Muscle layer of duodenum (tissue), 2 donors: ENCODE results near the gene PRDM16.

Experiments
- H3K27ac ChIP-seq: one replicate; pipeline ENCODE4 v1.7.0; 2013; ENCODE audit warnings: mild to moderate bottlenecking, low read length
- H3K27me3 ChIP-seq: one replicate; pipeline ENCODE4 v1.7.0; 2013; ENCODE audit warnings: low read depth, mild to moderate bottlenecking, control low read depth, low read length
- H3K36me3 ChIP-seq, 2 donors: one replicate each; pipeline ENCODE4 v1.7.0; 2013; ENCODE audit warnings: low read length in 2 of 2, control low read depth in 1 of 2, mild to moderate bottlenecking in 1 of 2; ENCODE audit not compliant: insufficient read depth in 2 of 2, control insufficient read depth in 1 of 2
- H3K4me1 ChIP-seq, 2 donors: one replicate each; pipeline ENCODE4 v1.7.0; 2013; ENCODE audit warnings: low read length in 2 of 2, mild to moderate bottlenecking in 2 of 2, control low read depth in 1 of 2, moderate library complexity in 1 of 2; ENCODE audit not compliant: insufficient read depth in 2 of 2, control insufficient read depth in 1 of 2
- H3K4me3 ChIP-seq, 2 donors: one replicate each; pipeline ENCODE4 v1.7.0; 2013; ENCODE audit warnings: low read length in 2 of 2, low read depth in 1 of 2, mild to moderate bottlenecking in 1 of 2
- H3K9me3 ChIP-seq, 2 donors: one replicate each; pipeline ENCODE4 v1.7.0; 2013; ENCODE audit warnings: low read length in 2 of 2, control low read depth in 1 of 2, mild to moderate bottlenecking in 1 of 2; ENCODE audit not compliant: control insufficient read depth in 1 of 2
- donor health status: healthy.

The PRDM16 gene

DNA sequence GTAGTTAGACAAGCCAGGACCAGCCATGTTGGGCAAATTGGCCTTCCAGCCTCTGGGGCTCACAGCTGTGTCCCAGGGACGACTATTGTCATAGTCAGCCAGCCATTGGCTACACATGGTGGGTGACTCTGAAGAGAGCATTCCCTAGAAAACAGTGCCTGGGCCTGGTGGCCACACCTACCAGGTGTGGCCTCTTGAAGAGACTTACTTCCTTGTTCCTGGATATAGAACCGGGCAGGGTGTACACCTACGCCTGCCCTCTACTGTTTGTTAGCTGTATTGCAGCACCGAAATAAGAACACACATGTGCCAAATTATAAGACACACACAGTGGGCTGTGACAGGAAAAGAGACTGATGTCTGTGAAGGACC, 250.9 kb downstream of the PRDM16 start:
- H3K27me3 ChIP-seq = no peaks in the 10 kb centered on the region
- peak overlapping the region; percentile 56 for H3K27ac ChIP-seq
- H3K36me3 ChIP-seq = no peaks in the 10 kb centered on the region
- H3K9me3 ChIP-seq = no peaks in the 10 kb centered on the region
- H3K4me1 ChIP-seq = peaks cover 4 to 13% of the 10 kb centered on the region in 2 donors
- no peak overlapping the region for H3K4me3 ChIP-seq

DNA sequence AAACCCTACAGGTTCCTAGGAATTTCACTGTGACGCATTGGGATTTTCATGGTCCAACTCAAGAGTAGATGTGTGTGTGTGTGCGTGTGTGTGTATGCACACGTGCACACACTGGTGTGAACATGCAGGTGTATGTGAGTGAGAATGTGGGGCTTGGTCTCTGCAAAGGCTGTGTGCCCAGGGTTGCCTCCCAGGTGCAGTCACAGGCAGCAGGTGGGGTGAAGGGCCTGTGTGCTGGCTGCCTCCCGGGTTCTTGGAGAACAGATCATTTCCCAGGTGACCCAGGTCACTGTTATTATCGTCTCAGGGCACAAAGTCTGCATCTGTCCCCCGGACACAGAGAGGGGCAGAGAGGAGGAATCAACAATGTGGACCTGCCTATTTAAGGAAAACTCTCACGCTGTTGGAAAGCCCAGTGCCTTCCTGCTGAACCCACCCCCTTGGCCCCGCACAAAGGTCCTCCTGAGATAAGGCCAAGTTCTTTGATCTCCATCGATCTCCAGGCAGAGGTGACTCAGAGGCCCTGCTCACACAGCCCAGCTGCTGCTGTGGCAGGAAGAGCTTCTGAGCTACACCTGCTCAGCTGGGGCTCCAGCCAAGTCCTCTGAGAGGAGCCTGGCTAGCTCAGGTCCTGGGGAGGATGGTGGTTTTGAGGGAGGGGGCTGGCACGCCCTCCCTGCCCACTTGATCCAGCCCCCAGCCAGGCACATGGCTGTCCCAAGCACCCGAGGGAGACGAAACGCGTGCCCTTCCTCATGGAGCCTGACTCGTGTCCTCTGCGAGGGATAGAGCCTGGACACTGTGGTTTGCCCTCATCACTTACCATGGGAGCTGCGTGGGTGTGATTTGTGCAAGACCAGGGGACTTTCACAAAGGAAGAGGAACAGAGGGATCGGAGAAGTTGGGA, 251.5 kb downstream of the PRDM16 start:
- Histone ChIP-seq H3K4me3 (peak overlapping the region in 1 of 2 donors; percentile 13), H3K27me3 (no peaks in the 10 kb centered on the region), H3K9me3 (no peaks in the 10 kb centered on the region), H3K4me1 (peaks cover 0 to 8% of the 10 kb centered on the region in 2 donors), H3K27ac (peak overlapping the region; percentile 56), H3K36me3 (no peaks in the 10 kb centered on the region)

DNA sequence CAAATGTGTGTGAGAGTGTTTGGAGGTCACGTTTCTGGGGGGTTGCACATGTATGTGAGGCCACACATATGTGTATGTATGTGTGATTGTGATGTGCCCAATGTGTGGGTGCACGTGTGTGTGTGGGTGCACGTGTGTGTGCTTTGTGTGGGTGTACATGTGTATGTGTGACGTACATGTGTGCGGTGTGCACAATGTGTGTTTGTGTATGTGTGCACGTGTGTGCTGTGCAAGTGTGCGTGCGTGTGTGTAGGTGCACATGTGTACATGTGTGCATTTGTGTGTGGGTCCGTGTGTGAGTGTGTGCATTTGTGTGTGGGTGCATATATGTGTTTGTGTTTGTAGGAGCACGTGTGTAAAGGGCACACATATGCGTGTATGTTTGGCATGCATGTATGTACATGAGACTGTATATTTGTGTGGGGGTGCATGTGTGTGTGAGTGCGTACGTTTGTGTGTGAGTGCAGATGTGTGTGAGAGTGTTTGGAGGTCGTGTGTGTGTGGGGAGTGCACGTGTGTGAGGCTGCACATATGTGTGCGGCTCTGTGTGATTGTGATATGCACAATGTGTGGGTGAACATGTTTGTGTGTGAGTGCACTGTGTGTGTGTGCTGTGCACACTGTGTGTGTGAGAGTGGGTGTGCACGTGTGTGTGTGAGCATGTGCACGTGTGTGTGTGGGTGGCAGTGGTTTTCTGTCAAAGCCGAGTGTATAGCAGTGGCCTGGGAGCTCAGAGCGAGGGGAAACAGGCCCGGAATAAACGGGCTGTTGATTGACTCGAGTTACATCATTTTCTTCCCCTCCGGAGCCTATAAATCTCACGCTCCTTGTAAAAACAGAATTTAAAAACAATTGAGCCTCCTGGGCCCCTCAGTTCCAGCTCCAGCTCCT, 252.8 kb downstream of the PRDM16 start:
- Histone ChIP-seq H3K27me3 (no peaks in the 10 kb centered on the region), H3K4me1 (peaks cover 0 to 4% of the 10 kb centered on the region in 2 donors), H3K4me3 (no peak overlapping the region), H3K9me3 (no peaks in the 10 kb centered on the region), H3K36me3 (no peaks in the 10 kb centered on the region), H3K27ac (no peak overlapping the region)

DNA sequence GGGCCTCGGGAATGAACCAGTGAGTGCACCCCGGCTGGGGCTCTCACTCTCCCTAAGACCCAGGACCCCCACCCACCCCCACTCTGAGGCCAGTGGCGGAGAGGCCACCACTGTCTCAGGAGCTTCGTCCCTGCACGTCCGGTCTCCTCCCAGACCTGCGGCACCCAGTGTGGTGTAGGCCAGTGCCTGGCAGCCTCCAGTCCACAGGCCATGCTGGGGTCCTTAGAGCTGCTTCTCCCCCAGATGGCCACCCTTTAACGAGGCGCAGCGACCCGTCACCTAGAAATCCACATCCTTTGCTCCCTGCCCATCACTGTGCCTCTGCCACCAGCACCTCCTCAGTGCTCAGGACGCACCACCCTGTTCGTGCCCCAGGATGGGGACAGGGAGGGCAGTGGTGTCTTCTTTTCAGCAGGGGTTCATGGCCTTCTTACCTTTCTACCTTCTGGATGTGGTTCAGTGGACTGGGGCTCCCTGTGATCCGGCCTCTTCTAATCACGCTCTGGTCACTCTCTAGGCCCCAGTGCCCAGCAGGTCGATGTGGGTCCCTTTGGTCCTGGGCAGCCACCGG, 253.5 kb downstream of the PRDM16 start:
- no peaks in the 10 kb centered on the region for H3K9me3 ChIP-seq
- H3K4me3 ChIP-seq = no peak overlapping the region
- H3K36me3 ChIP-seq = no peaks in the 10 kb centered on the region
- no peaks in the 10 kb centered on the region for H3K27me3 ChIP-seq
- H3K4me1 ChIP-seq = peaks cover 0 to 4% of the 10 kb centered on the region in 2 donors
- H3K27ac ChIP-seq = no peak overlapping the region

DNA sequence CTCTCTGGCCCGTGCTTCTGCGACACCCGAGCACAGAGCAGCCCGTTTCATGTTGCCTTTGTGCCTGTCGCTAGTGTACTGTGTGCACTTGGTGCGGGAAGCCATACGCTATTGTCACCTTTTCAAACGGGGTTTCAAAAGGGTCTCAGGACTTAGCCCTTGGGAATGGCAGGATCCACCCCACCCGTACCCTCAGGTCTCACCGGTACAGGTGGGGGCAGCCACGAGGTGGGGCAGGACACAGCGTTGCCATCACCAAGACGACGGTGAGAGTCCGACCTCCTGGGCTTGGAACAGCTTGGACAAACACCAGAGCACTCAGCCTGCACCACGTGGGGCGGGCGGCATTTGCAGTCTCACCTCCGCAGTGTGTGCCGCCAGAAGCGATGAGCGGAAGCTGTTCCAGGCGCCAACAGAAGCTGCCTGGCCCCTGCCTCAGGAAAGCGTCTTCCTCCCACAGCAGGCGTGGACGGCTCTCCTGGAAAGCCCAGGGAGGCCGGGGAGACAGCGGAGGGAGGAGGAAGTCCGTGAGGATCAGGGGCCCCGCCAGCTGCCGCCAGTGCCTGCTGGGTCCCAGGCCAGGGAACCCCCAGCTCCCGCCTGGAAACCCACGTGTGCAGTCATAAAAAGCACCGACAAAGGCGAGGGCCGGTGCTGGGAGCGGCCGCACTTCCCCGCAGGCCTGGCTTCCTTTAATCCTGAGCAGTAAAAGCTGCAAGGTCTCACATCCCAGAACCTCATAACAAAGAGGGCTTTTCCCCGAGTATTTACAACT, 254.2 kb downstream of the PRDM16 start:
- Histone ChIP-seq H3K27ac (no peak overlapping the region), H3K4me1 (peaks cover 0 to 4% of the 10 kb centered on the region in 2 donors), H3K4me3 (no peak overlapping the region), H3K27me3 (no peaks in the 10 kb centered on the region), H3K9me3 (no peaks in the 10 kb centered on the region), H3K36me3 (no peaks in the 10 kb centered on the region)

DNA sequence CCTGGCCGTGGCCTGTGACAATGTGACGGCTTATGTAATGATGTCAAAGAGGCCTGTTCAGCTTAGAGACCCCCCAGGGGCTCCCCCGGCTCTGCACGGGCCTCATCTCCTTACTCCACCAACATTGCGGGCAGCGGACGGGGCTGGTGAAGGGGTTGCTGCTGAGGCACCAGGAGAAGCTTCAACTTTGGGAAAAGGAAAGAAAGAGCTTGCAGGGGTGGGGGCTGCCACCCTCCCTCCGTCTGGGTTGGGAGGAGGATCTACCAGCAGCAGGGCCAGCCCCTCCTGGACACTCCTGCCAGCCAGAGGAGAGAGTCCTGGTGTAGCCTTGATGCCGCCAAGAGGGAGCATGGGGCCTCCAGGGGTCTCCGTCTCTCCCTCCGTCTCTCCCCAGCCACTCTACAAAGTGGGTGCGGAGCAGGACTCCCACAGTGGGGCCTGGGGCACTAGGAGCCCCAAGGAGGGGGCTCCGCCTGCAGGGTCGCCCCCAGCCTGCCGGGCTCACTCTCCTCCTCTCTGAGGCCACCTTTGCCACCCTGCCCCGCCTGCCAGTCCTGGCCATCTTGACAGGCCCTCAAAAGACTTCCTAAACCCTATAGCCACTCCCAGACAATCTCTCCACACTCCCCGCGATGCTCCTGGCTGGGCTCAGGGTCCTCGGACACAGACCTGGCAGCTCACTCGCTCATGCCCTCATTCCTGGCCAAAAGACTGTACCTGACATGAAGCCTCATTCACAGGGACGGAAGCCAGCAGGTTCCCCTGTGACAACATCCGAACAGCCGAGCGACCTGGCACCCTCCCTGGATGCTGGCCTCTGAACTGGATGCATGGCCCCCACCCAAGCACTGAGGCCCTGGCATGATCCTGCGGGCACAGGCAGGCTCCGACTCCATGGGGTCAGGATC, 255.0 kb downstream of the PRDM16 start:
- H3K4me1 ChIP-seq = peaks cover 0 to 4% of the 10 kb centered on the region in 2 donors
- no peak overlapping the region for H3K27ac ChIP-seq
- H3K27me3 ChIP-seq = no peaks in the 10 kb centered on the region
- H3K4me3 ChIP-seq = no peak overlapping the region
- H3K9me3 ChIP-seq = no peaks in the 10 kb centered on the region
- H3K36me3 ChIP-seq = no peaks in the 10 kb centered on the region

DNA sequence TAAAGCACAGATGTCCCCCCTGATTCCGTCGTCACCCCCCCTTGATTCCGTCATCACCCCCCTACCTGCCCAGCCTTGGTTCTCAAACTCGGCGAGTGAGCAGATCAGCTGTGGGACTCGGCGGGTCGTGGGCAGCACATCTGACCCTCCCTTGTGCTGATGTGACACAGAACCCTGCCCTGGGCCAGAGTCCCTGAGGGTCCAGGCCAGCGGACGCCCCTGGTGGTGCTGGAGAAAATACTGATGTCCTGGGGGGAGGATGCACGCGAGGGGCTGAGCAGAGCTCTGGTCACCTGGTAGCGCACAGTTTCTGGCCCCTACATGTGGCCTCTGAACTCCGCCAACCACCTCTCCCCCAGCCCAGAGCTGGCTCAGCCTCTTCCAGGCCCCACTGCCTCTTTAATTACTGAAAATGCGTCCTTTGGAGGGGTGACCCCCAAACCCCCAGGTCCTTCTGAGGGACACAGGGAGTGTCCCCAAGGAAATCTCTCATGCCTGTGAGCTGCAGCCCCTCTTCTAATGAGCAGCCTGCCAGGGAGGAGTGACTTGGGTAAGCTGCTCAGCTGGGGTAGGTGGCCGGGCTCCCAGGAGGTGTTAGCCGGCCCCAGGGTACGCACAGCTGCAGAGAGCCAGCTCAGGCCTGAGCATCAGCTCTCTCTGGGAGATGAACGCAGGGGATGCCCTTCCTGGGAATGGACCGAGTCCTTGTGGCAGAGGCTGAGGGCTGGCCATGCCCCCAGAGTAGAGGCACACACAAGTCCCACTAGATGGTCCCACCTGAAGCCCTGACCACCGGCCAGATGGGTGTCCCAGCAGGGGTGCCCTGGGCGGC, 255.9 kb downstream of the PRDM16 start:
- no peaks in the 10 kb centered on the region for H3K36me3 ChIP-seq

DNA sequence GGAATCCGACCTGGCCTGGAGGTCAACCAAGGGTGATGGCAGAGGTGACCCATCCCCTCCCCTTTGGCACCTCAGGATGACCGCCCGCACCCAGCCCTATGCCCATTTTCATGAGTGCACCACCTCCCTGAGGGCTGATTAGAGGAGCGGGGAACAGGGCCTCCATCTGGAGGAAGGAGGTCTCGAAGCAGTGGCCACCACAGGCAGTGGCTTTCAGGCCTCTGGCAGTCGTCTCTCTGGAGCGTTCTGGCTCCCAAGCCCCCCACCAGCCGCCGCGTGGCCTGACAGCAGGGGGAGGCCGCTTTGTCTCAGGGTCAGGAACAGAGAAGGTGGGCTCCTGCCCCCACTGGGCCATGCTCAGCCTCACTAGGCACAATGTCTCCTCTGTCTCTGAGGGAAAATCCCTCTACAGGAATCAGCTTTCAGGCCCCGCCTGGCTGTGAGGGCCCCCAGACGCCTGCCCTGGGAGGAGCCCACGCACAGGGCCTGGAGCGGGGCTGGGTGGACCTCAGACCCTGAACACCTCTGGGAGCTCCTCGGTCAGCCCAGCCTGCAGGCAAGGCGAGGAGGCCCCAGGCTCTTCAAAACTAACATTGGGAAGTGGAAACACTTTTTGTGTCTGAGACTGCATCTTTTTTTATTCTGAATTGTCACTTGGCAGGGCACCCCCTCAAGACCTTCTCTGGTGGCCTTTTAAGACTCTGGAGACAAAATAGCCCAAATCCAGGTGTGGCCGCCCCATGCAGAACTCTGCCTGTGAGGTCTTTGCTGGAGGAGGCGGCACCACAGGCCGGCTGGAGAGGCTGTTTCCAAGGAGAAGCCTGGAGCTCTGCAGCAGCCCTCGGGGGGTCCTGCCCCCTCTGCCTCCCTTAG, 257.7 kb downstream of the PRDM16 start:
- H3K4me1 ChIP-seq = no peaks in the 10 kb centered on the region
- no peaks in the 10 kb centered on the region for H3K9me3 ChIP-seq
- no peaks in the 10 kb centered on the region for H3K36me3 ChIP-seq
- no peak overlapping the region for H3K27ac ChIP-seq
- H3K27me3 ChIP-seq = no peaks in the 10 kb centered on the region
- H3K4me3 ChIP-seq = no peak overlapping the region

More for the DNA sequence above, 255.9 kb downstream of the PRDM16 start:
- no peak overlapping the region for H3K4me3 ChIP-seq
- peaks cover 0 to 4% of the 10 kb centered on the region in 2 donors for H3K4me1 ChIP-seq
- H3K9me3 ChIP-seq = no peaks in the 10 kb centered on the region
- no peak overlapping the region for H3K27ac ChIP-seq
- no peaks in the 10 kb centered on the region for H3K27me3 ChIP-seq

DNA sequence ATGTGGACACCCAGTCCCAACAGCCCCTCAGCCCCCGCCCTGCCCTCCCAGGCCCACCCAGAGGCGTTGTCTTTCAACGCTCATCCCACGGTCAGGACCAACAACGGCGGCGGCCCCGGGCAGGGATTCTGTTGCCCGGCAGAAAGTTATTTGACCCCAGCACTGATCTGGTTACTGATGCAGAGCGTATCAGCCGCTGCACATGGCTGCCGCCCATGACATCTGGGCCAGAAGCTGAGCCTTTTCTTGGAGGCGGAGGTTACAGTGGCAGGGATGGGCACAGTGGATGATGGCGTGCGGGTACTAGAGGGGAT, 258.3 kb downstream of the PRDM16 start:
- H3K36me3 ChIP-seq = no peaks in the 10 kb centered on the region
- no peaks in the 10 kb centered on the region for H3K4me1 ChIP-seq
- H3K27ac ChIP-seq = no peak overlapping the region
- H3K4me3 ChIP-seq = no peak overlapping the region
- no peaks in the 10 kb centered on the region for H3K9me3 ChIP-seq
- no peaks in the 10 kb centered on the region for H3K27me3 ChIP-seq
